IMR-90 (cell line): Measurements from ENCODE around the gene DOCK1. TPM values are rescaled to one million over a fixed set of nuclear protein-coding genes. Genes with fewer than 3 reads are reported as not detected.

Experiments
- ATAC-seq: fragments of 200-7000 bp; cut with Tn5 transposase; 2 replicates; pipeline ENCODE4 v1.9.1; 2020; ENCODE audit warnings: low read depth, mild to moderate bottlenecking, moderate library complexity
- BruUV-seq: library from RNA; stranded (reverse); fragments of 400-500 nt; replicated peaks from 2 replicates; lab custom pipeline; 2021; lab: Mats Ljungman, UMichigan
- CTCF ChIA-PET: fragments of 300-600 bp; formaldehyde crosslinking; extraction: SDS; loops from one replicate; lab custom pipeline; 2021; ENCODE audit warnings: antibody characterized with exemption; lab: Yijun Ruan, JAX
- POLR2A ChIA-PET: fragments of 300-600 bp; sonication (Branson Sonifier 250); formaldehyde crosslinking; loops from one replicate; lab custom pipeline; 2022; ENCODE audit warnings: antibody characterized with exemption; ENCODE audit not compliant: unreplicated experiment; lab: Charles Lee
- DNase-seq: peaks from one replicate; pipeline ENCODE4 v3.0.0; 2013
- H2AFZ ChIP-seq: replicated peaks from 2 replicates; pipeline ENCODE3; 2013; ENCODE audit warnings: low read length, mild to moderate bottlenecking; ENCODE audit not compliant: poor library complexity
- H2AK5ac ChIP-seq: 2 replicates; pipeline ENCODE4 v1.6.1; 2013; ENCODE audit warnings: low read depth, low read length, inconsistent platforms
- H2AK9ac ChIP-seq: replicated peaks from 2 replicates; pipeline ENCODE3; 2013; ENCODE audit warnings: mild to moderate bottlenecking, low read depth, low read length, moderate library complexity; ENCODE audit not compliant: poor library complexity
- H2BK120ac ChIP-seq: 2 replicates; pipeline ENCODE4 v1.6.1; 2013; ENCODE audit warnings: low read depth, low read length, inconsistent platforms
- H2BK15ac ChIP-seq: 3 replicates; pipeline ENCODE4 v1.6.1; 2013; ENCODE audit warnings: low read depth, low read length, inconsistent platforms
- H2BK20ac ChIP-seq: 2 replicates; pipeline ENCODE4 v1.6.1; 2013; ENCODE audit warnings: low read depth, mild to moderate bottlenecking, inconsistent platforms, low read length, moderate library complexity
- H2BK5ac ChIP-seq: 2 replicates; pipeline ENCODE4 v1.6.1; 2013; ENCODE audit warnings: mild to moderate bottlenecking, low read depth, low read length, inconsistent platforms; ENCODE audit not compliant: poor library complexity, severe bottlenecking
- H3K14ac ChIP-seq: replicated peaks from 2 replicates; pipeline ENCODE4 v1.6.1; 2013; ENCODE audit warnings: low read depth, low read length, inconsistent platforms
- H3K18ac ChIP-seq: 2 replicates; pipeline ENCODE4 v1.6.1; 2013; ENCODE audit warnings: low read depth, low read length, control low read depth
- H3K23ac ChIP-seq: 2 replicates; pipeline ENCODE4 v1.6.1; 2013; ENCODE audit warnings: low read depth, low read length, inconsistent platforms
- H3K27ac ChIP-seq: 2 replicates; pipeline ENCODE4 v1.5.1; 2013; ENCODE audit warnings: mild to moderate bottlenecking, control low read depth, low read length; ENCODE audit not compliant: insufficient read depth
- H3K27me3 ChIP-seq: 2 replicates; pipeline ENCODE4 v1.6.1; 2013; ENCODE audit warnings: low read length; ENCODE audit not compliant: control insufficient read depth, insufficient read depth
- H3K36me3 ChIP-seq: 2 replicates; pipeline ENCODE4 v1.6.1; 2013; ENCODE audit warnings: low read length, mixed read lengths; ENCODE audit not compliant: control insufficient read depth, insufficient read depth
- H3K4ac ChIP-seq: 2 replicates; pipeline ENCODE4 v1.6.1; 2013; ENCODE audit warnings: low read depth, low read length, inconsistent platforms
- H3K4me1 ChIP-seq: 2 replicates; pipeline ENCODE4 v1.6.1; 2013; ENCODE audit warnings: low read length, mixed read lengths; ENCODE audit not compliant: control insufficient read depth, insufficient read depth
- H3K4me2 ChIP-seq: 2 replicates; pipeline ENCODE4 v1.6.1; 2013; ENCODE audit warnings: low read depth, mild to moderate bottlenecking, control low read depth, low read length, moderate library complexity
- H3K4me3 ChIP-seq: 2 replicates; pipeline ENCODE4 v1.5.1; 2013; ENCODE audit warnings: low read depth, mild to moderate bottlenecking, control low read depth, low read length, moderate library complexity; ENCODE audit not compliant: insufficient read depth
- H3K56ac ChIP-seq: 2 replicates; pipeline ENCODE4 v1.6.1; 2013; ENCODE audit warnings: low read length, inconsistent platforms; ENCODE audit not compliant: insufficient read depth; ENCODE audit errors: extremely low read depth
- H3K79me1 ChIP-seq, 2 experiments: 2 replicates each; pipeline ENCODE4 v1.6.1; 2013; ENCODE audit warnings: low read length in 2 of 2, inconsistent platforms in 1 of 2, low read depth in 1 of 2
- H3K9ac ChIP-seq: 2 replicates; pipeline ENCODE4 v1.6.1; 2013; ENCODE audit warnings: low read depth, low read length, control low read depth
- H3K9me1 ChIP-seq: 2 replicates; pipeline ENCODE4 v1.6.1; 2013; ENCODE audit warnings: low read length, inconsistent platforms; ENCODE audit not compliant: insufficient read depth
- H3K9me3 ChIP-seq: 2 replicates; pipeline ENCODE4 v1.6.1; 2013; ENCODE audit warnings: low read length; ENCODE audit not compliant: control insufficient read depth, insufficient read depth
- H4K20me1 ChIP-seq: 2 replicates; pipeline ENCODE4 v1.6.1; 2013; ENCODE audit warnings: low read length, inconsistent platforms; ENCODE audit not compliant: insufficient read depth
- H4K5ac ChIP-seq: 2 replicates; pipeline ENCODE4 v1.6.1; 2013; ENCODE audit warnings: mild to moderate bottlenecking, low read depth, low read length, control low read depth
- H4K8ac ChIP-seq, 2 experiments: 2 replicates each; pipeline ENCODE4 v1.6.1; 2013; ENCODE audit warnings: low read depth in 2 of 2, low read length in 2 of 2, control low read depth in 1 of 2, inconsistent platforms in 1 of 2
- H4K91ac ChIP-seq: 2 replicates; pipeline ENCODE4 v1.6.1; 2013; ENCODE audit warnings: low read depth, low read length, inconsistent platforms; ENCODE audit not compliant: insufficient read depth
- BHLHE40 ChIP-seq: fragments of 150-350 bp; IDR thresholded peaks from 2 replicates; pipeline ENCODE4 v1.6.1; 2016; ENCODE audit warnings: mild to moderate bottlenecking, low read depth, low read length
- CEBPB ChIP-seq: IDR thresholded peaks from 2 replicates; pipeline ENCODE4 v1.6.1; 2012; ENCODE audit warnings: low read depth, low read length, improper control_type of control experiment
- CHD1 ChIP-seq: IDR thresholded peaks from 2 replicates; pipeline ENCODE4 v1.6.1; 2012; ENCODE audit warnings: low read depth, low read length, improper control_type of control experiment
- FOS ChIP-seq: fragments of 150-350 bp; IDR thresholded peaks from 2 replicates; pipeline ENCODE4 v1.6.1; 2016; ENCODE audit warnings: low read depth, low read length
- MAFK ChIP-seq: IDR thresholded peaks from 2 replicates; pipeline ENCODE4 v1.6.1; 2012; ENCODE audit warnings: low read depth, low read length, improper control_type of control experiment
- MAZ ChIP-seq: IDR thresholded peaks from 2 replicates; pipeline ENCODE4 v1.6.1; 2012; ENCODE audit warnings: low read depth, mild to moderate bottlenecking, low read length, improper control_type of control experiment, moderate library complexity, borderline replicate concordance
- MXI1 ChIP-seq: IDR thresholded peaks from 2 replicates; pipeline ENCODE4 v1.6.1; 2012; ENCODE audit warnings: low read depth, mild to moderate bottlenecking, low read length, moderate library complexity, borderline replicate concordance
- NFE2L2 ChIP-seq: fragments of 150-350 bp; IDR thresholded peaks from 2 replicates; pipeline ENCODE4 v1.6.1; 2016; ENCODE audit warnings: low read depth, mild to moderate bottlenecking, low read length
- POLR2A ChIP-seq: IDR thresholded peaks from 2 replicates; pipeline ENCODE4 v1.6.1; 2012; ENCODE audit warnings: mild to moderate bottlenecking, low read depth, low read length
- RAD21 ChIP-seq: IDR thresholded peaks from 2 replicates; pipeline ENCODE4 v1.6.1; 2012; ENCODE audit warnings: low read length, improper control_type of control experiment
- RCOR1 ChIP-seq: IDR thresholded peaks from 2 replicates; pipeline ENCODE4 v1.6.1; 2012; ENCODE audit warnings: mild to moderate bottlenecking, low read length, improper control_type of control experiment; ENCODE audit not compliant: insufficient replicate concordance
- RFX5 ChIP-seq: IDR thresholded peaks from 2 replicates; pipeline ENCODE4 v1.8.0; 2012; ENCODE audit warnings: low read depth, mild to moderate bottlenecking, low read length, moderate library complexity
- SMC3 ChIP-seq: fragments of 150-350 bp; IDR thresholded peaks from 2 replicates; pipeline ENCODE4 v1.6.1; 2016; ENCODE audit warnings: low read depth, mild to moderate bottlenecking, antibody characterized with exemption, low read length, moderate library complexity
- WGBS, 2 experiments: methylation state at CpG; one replicate each; pipeline versions ENCODE4 v1.1.5 to v1.1.7; 2013; ENCODE audit warnings: missing lambda C conversion rate in 2 of 2; ENCODE audit not compliant: insufficient read length in 1 of 2; ENCODE audit errors: extremely low coverage in 2 of 2; 5-methylcytosine and 5-hydroxymethylcytosine counted together
- dilution Hi-C: fragments of 300-500 bp; cut with HindIII; formaldehyde crosslinking; loops from one replicate; pipeline ENCODE4 v1.14.3; 2018; ENCODE audit warnings: low sequenced_read_pairs; ENCODE audit not compliant: unreplicated experiment
- in situ Hi-C: fragments of 300-500 bp; cut with MboI; formaldehyde crosslinking; loops from 3 replicates; pipeline ENCODE4 v1.14.3; 2019; ENCODE audit warnings: low sequenced_read_pairs, inconsistent platforms, mixed read lengths
- intact Hi-C: fragments of 100-400 bp; cut with micrococcal nuclease; formaldehyde crosslinking; loops from 2 replicates; pipeline ENCODE4 v1.10.0; 2022
- polyA plus RNA-seq, 3 experiments: library from polyadenylated mRNA; depleted of rRNA; stranded (reverse); fragments of >200 nt; gene quantifications; 2 replicates each; pipeline ENCODE4 v1.2.3, GENCODE V29; 2012; ENCODE audit warnings: low replicate concordance in 1 of 3
- total RNA-seq: library from RNA; depleted of rRNA; stranded (reverse); fragments of >200 nt; gene quantifications from 2 replicates; pipeline ENCODE4 v1.2.3, GENCODE V29; 2012
- TF ChIP-seq, protein P1 (sequence below): fragments of 150-350 bp; IDR thresholded peaks from 2 replicates; pipeline ENCODE4 v1.6.1; 2016; ENCODE audit warnings: low read depth, mild to moderate bottlenecking, low read length, moderate library complexity, borderline replicate concordance
- TF ChIP-seq, protein P2 (sequence below): conservative IDR thresholded peaks from 2 replicates; pipeline ENCODE4 v1.5.1; 2012; ENCODE audit warnings: mild to moderate bottlenecking, low read depth, low read length, improper control_type of control experiment
- TF ChIP-seq, protein P3 (sequence below): fragments of 150-350 bp; IDR thresholded peaks from 2 replicates; pipeline ENCODE4 v1.6.1; 2017; ENCODE audit warnings: mild to moderate bottlenecking, antibody characterized with exemption, low read length, low read depth

The DOCK1 gene
- total and polyA plus RNA-seq, 2 of the 4 experiments (the other 2 are of a cell fraction): 28.2 to 71.0 TPM

DNA sequence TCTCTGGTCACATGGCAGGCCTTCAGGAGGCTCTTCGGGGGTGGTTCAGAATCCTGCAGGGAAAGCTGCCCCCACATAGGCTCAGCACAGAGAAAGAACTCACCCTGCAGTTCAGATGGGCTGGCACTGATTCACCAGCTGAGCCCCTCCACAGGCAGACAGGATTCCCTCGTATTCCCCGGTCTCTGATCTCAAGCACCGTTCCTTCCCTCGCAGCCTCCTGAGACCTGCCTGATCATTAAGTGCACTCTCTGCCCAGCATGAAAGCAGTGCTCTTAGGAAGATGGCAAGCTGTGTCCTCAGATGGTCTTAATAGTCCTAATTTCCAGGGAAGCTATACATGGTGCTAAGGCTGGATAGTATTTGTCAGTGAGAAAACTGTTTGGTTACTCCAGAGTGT is 565.7 kb downstream of the DOCK1 start:
- Histone ChIP-seq H2AK9ac (no peak overlapping the region), H3K14ac (no peak overlapping the region), H3K56ac (no peak overlapping the region), H3K4me1 (no peaks in the 10 kb centered on the region), H2BK5ac (no peak overlapping the region), H3K27me3 (peaks cover 6% of the 10 kb centered on the region; the same call in 1 of the 2 replicates), H3K36me3 (no peaks in the 10 kb centered on the region), H4K91ac (no peak overlapping the region), H2AFZ (no peak overlapping the region), H3K9me3 (no peaks in the 10 kb centered on the region), H3K18ac (no peak overlapping the region), H2BK15ac (no peak overlapping the region), H3K9ac (no peak overlapping the region), H2BK20ac (no peak overlapping the region), H3K23ac (no peak overlapping the region), H4K5ac (no peak overlapping the region), H3K79me1 (no peaks in the 10 kb centered on the region), H3K4me2 (no peak overlapping the region), H2BK120ac (no peak overlapping the region), H4K8ac (no peak overlapping the region), H2AK5ac (no peak overlapping the region), H3K4me3 (no peak overlapping the region), H3K4ac (no peak overlapping the region), H3K27ac (no peak overlapping the region), H3K9me1 (no peaks in the 10 kb centered on the region), H4K20me1 (no peaks in the 10 kb centered on the region)
- CTCF ChIA-PET: no interaction called here
- dilution Hi-C loops: no loop called here
- no TSS peak for BruUV-seq
- no peak for DNase-seq
- no peak for ATAC-seq
- WGBS, 2 experiments: 88% methylated on average over 4 of the region's 5 CpGs; no CpG with 5 or more reads in 1 of the 2 experiments
- TF ChIP-seq, protein P1, sequence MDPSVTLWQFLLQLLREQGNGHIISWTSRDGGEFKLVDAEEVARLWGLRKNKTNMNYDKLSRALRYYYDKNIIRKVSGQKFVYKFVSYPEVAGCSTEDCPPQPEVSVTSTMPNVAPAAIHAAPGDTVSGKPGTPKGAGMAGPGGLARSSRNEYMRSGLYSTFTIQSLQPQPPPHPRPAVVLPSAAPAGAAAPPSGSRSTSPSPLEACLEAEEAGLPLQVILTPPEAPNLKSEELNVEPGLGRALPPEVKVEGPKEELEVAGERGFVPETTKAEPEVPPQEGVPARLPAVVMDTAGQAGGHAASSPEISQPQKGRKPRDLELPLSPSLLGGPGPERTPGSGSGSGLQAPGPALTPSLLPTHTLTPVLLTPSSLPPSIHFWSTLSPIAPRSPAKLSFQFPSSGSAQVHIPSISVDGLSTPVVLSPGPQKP: no peak
- TF ChIP-seq MXI1: no peak
- no peak for TF ChIP-seq SMC3
- no peak for TF ChIP-seq POLR2A
- no peak for TF ChIP-seq MAFK
- TF ChIP-seq RAD21: no peak
- TF ChIP-seq CEBPB: no peak
- TF ChIP-seq NFE2L2: no peak
- TF ChIP-seq, protein P2, sequence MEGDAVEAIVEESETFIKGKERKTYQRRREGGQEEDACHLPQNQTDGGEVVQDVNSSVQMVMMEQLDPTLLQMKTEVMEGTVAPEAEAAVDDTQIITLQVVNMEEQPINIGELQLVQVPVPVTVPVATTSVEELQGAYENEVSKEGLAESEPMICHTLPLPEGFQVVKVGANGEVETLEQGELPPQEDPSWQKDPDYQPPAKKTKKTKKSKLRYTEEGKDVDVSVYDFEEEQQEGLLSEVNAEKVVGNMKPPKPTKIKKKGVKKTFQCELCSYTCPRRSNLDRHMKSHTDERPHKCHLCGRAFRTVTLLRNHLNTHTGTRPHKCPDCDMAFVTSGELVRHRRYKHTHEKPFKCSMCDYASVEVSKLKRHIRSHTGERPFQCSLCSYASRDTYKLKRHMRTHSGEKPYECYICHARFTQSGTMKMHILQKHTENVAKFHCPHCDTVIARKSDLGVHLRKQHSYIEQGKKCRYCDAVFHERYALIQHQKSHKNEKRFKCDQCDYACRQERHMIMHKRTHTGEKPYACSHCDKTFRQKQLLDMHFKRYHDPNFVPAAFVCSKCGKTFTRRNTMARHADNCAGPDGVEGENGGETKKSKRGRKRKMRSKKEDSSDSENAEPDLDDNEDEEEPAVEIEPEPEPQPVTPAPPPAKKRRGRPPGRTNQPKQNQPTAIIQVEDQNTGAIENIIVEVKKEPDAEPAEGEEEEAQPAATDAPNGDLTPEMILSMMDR: no peak
- no peak for TF ChIP-seq BHLHE40
- TF ChIP-seq, protein P3, sequence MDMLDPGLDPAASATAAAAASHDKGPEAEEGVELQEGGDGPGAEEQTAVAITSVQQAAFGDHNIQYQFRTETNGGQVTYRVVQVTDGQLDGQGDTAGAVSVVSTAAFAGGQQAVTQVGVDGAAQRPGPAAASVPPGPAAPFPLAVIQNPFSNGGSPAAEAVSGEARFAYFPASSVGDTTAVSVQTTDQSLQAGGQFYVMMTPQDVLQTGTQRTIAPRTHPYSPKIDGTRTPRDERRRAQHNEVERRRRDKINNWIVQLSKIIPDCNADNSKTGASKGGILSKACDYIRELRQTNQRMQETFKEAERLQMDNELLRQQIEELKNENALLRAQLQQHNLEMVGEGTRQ: no peak
- TF ChIP-seq RCOR1: no peak
- TF ChIP-seq FOS: no peak
- no peak for TF ChIP-seq MAZ
- no peak for TF ChIP-seq CHD1
- no peak for TF ChIP-seq RFX5
- POLR2A ChIA-PET: no interaction called here
- in situ Hi-C loops: no loop called here
- intact Hi-C loops: no loop called here
